DND-41 (cell line): Measurements from ENCODE around the gene PIGA.
"Not testable (repeated sequence)": the region's sequence is repeated elsewhere in the genome, so short reads cannot be mapped to it uniquely, and the experiment has no call there.

Source experiments
- EZH2 ChIP-seq: IDR thresholded peaks from 3 replicates; pipeline ENCODE4 v1.6.1; 2012; ENCODE audit warnings: borderline replicate concordance, low read depth, mild to moderate bottlenecking, moderate library complexity, low read length, inconsistent platforms; ENCODE audit not compliant: severe bottlenecking
- TF ChIP-seq, protein P1 (sequence below): IDR thresholded peaks from 2 replicates; pipeline ENCODE4 v1.5.1; 2012; ENCODE audit warnings: borderline replicate concordance, low read length, moderate library complexity, mild to moderate bottlenecking; ENCODE audit not compliant: poor library complexity, severe bottlenecking; ENCODE audit errors: extremely low read depth

DNA sequence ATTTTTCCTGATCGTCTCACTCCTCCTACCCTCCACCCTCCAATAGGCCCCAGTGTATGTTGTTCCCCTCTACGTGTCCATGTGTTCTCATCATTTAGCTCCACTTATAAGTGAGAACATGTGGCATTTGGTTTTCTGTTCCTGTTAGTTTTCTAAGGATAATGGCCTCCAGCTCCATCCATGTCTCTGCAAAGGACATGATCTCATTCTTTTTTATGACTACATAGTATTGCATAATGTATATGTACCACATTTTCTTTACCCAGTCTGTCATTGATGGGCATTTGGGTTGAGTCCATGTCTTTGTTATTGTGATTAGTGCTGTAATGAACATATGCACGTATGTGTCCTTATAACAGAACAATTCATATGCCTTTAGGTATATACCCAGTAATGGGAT lies 29.4 kb downstream of the PIGA start:
- TF ChIP-seq, protein P1, sequence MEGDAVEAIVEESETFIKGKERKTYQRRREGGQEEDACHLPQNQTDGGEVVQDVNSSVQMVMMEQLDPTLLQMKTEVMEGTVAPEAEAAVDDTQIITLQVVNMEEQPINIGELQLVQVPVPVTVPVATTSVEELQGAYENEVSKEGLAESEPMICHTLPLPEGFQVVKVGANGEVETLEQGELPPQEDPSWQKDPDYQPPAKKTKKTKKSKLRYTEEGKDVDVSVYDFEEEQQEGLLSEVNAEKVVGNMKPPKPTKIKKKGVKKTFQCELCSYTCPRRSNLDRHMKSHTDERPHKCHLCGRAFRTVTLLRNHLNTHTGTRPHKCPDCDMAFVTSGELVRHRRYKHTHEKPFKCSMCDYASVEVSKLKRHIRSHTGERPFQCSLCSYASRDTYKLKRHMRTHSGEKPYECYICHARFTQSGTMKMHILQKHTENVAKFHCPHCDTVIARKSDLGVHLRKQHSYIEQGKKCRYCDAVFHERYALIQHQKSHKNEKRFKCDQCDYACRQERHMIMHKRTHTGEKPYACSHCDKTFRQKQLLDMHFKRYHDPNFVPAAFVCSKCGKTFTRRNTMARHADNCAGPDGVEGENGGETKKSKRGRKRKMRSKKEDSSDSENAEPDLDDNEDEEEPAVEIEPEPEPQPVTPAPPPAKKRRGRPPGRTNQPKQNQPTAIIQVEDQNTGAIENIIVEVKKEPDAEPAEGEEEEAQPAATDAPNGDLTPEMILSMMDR = not testable (repeated sequence)
- TF ChIP-seq EZH2 = not testable (repeated sequence)
